ENCODE measurements around the gene UQCC5.

- no peak for TF ChIP-seq CTCF (IDR thresholded peaks at IDR 0.05)
- TF ChIP-seq POLR2A (IDR thresholded peaks at IDR 0.05): no peak
- TF ChIP-seq EP300 (IDR thresholded peaks at IDR 0.05): no peak
Measured at GRCh38 chr3:52520141-52520667, 16.2 kb upstream of the UQCC5 start.

All from upper lobe of left lung (tissue), 4 donors.